GM12891 (cell line): ENCODE data around the gene RAD9A.

Source experiments
- PAX5 ChIP-seq: IDR thresholded peaks from 2 replicates; pipeline ENCODE4 v1.6.1; 2011; ENCODE audit warnings: low read length, moderate library complexity, mild to moderate bottlenecking; ENCODE audit not compliant: insufficient read depth, severe bottlenecking
- POLR2A ChIP-seq: IDR thresholded peaks from 2 replicates; pipeline ENCODE4 v1.6.1; 2011; ENCODE audit warnings: low read depth, low read length, control low read depth
- POLR2AphosphoS5 ChIP-seq: IDR thresholded peaks from 2 replicates; pipeline ENCODE4 v1.6.1; 2011; ENCODE audit warnings: low read depth, low read length, control low read depth
- TAF1 ChIP-seq: IDR thresholded peaks from 2 replicates; pipeline ENCODE4 v1.6.1; 2011; ENCODE audit warnings: low read depth, low read length, control low read depth

DNA sequence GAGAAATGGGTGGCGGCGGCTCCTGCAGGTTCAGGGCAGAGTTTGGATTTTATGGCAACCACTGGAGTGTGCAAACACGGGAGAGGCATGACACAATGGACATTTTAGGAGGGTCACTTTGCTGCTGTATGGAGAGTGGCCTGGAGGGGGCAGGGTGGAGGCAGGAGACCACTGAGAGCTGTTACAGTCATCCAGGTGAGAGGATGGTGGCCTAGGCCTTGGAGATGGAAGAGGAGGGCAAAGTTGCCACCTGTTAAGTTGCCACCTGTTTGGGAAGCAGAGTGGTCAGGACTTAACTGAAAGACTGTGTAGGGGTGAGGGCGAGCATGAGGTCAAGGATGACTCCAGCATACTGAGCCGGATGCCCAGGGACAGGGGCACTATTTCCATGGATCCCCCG, 2.3 kb upstream of the RAD9A start:
- TF ChIP-seq POLR2A, result no peak
- TF ChIP-seq TAF1, result no peak
- TF ChIP-seq POLR2AphosphoS5, result no peak
- TF ChIP-seq PAX5, result no peak
